NCI-H526 (cell line): ENCODE measurements around the gene GLDC.
"Not testable (repeated sequence)": the region's sequence is repeated elsewhere in the genome, so short reads cannot be mapped to it uniquely, and the experiment has no call there.

Experiments
- DNase-seq, 2 experiments: peaks; one replicate each; lab custom pipeline; 2025; lab: John Stamatoyannopoulos, UW

Gene GLDC

DNA sequence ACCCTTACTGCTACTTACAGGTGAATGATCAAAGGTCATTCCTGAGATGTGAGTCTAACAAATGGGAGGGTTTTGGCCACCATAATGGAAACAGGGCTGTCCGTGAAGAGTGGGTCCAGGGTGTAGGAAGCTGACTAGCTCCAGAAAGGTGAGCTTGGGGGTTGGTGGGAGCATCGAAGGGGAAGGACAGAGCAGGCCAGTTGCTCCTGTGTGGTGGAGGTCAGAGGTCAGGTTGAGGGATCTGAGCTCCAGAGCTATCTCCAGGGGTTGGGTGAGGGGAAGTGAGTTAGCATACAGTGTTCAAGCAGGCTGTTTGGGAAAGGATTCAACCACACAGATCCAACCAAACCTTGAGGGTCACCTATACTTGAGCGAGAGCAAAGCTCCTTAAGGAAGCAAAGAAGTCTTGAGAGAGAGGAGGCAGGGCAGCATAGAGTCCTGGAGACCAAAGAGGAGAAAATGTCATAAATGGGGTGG, 18.7 kb upstream of the GLDC start:
- no peak for DNase-seq

GRCh38 chr9:6660512-6660911, 15.0 kb upstream of the GLDC start:
- no peak for DNase-seq

DNA sequence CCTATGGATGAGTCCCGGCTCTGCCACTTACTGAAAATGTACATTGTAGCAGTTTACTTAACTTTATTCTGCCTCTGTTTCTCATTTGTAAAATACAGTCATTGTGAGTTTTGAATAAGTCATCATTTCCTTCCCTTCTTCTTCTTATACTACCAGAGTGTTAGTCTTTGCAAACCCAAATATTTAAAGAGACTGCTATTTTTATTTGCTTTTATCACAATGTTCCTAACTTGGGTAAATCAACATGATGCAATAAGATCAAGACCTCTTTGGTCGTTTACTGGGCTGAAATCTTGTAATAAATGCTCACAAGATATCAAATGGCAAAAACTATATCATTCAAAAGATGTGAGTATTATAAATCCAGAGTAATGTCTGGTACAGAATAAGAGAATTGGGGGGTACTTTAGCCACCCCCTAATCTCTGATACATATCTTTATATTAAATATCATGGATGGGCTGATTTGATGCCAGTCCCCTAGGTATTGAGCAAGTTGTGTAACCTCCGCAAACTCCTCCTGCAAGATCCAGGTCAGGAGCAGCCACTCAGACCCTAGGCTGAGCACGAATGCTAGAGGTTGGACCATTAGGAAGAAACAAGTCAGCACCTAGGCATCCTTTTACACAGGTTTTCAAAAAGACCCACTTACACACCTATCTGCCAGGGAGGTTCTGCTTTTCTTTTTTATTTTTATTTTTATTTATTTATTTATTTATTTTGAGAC, 13.3 kb upstream of the GLDC start:
- no peak for DNase-seq

- no peak for DNase-seq
Observed at GRCh38 chr9:6656614-6657300, 11.2 kb upstream of the GLDC start.

GRCh38 chr9:6655036-6655435, 9.5 kb upstream of the GLDC start:
- DNase-seq, result no peak

GRCh38 chr9:6646293-6646636, 736 bp upstream of the GLDC start:
- DNase-seq, result peak in 1 of 2 experiments; percentile 25

GRCh38 chr9:6645105-6645354, 499 bp downstream of the GLDC start:
- peak in 1 of 2 experiments; percentile 21 for DNase-seq

GRCh38 chr9:6644346-6645104, 1.0 kb downstream of the GLDC start:
- no peak for DNase-seq

DNA sequence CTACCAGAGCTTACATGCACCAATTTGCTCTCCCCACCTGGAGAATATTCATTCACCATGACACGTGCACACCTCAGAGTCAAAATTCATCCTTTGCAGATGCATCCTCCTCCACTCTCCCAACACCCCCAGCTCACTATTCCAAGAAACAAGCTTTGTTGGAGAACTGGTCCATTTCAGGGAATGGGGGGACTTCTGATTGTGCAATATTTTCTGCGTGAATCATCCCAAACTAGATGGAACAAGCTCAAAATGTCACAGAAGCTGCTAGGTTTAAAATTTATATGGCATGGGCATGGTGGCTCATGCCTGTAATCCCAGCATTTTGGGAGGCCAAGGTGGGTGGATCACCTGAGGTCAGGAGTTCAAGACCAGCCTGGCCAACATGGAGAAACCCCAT, 3.6 kb downstream of the GLDC start:
- no peak for DNase-seq

DNA sequence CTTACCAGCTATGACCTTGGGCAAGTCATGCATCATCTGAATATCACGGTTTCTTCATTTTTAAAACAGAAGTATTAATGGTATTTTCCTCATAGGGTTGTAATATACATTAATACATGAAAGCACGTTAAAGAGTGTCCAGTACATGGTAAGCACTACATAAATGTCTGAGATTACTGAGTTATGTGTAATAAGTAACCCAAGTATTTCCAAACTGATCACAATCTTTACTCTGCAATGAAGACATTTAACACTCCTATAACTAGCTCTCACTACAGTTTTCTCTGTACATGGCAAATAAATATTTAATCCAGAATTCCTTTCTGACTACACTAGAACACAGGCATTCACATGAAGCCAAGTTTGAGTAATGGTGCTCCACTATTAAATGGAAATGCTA, 4.0 kb downstream of the GLDC start:
- no peak for DNase-seq

DNA sequence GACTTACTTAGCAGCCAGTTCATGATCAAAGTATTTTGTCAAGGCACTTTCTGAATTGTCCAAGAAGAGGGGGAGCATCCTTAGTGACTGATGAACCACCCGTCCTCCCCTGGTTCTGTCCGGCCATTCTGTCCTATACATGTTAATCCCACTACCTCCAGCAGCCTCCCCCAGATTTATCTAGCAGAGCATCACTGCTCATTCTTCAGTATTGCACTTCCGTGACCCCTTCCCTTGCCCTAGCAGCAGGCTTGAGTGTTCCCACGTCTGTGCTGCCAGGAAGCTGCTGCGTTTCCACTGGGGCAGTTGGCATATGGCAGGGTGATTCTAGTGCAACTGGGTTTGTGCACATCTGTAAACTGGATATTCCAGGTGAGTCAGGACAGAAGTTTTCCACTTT, 4.5 kb downstream of the GLDC start:
- DNase-seq, result no peak

- DNase-seq, result no peak
Observed at GRCh38 chr9:6640268-6641051, 5.1 kb downstream of the GLDC start.

DNA sequence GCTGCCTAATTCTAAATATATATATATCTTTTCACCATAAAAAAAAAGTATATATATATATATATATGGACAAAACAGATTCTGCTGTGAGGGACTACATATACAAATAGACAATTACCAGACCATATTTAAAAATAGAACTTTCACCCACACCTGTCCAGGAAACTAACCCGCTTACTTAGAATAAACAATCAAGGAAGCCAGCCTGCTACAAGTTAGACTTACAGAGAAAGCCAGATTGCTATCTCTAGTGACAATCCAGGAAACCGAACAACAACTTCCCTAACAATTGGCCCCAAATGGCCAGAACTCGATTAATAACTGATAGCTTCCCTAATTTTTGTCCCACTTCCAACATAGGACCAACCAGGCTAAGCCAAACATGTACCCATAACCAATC, 5.9 kb downstream of the GLDC start:
- no peak for DNase-seq

DNA sequence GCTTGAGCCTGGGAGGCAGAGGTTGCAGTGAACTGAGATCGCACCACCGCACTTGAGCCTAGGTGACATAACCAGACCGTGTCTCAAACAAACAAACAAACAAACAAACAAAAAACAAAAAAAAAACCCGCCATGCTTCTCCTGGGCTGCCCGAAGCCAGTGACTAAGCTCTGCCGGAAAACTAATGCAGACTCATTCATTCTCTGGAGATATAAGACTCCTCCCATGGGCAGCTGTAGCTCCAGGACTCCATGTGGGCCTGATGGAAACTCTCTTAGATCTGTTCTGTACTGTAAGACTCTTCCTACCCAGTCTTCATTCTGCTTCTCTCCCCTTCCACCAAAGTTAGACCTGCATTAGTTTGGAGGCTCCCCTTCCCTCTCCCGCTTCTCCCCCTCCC, 11.1 kb downstream of the GLDC start:
- no peak for DNase-seq

DNA sequence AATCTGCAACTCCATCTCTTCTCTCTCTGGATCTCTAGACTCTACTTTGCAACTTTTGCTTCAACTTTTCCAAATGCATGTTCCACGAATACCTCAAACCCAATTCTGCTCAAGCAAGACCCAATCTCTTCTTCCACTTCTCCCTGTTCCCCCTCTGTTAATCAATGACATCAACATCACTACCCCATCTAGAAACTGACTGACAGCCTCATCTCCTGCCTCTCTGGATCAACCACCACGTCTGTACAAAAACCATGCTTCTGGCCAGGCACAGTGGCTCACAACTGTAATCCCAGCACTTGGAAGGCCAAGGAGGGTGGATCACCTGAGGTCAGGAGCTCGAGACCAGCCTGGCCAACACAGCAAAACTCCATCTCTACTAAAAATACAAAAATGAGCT, 12.2 kb downstream of the GLDC start:
- DNase-seq, result no peak

DNA sequence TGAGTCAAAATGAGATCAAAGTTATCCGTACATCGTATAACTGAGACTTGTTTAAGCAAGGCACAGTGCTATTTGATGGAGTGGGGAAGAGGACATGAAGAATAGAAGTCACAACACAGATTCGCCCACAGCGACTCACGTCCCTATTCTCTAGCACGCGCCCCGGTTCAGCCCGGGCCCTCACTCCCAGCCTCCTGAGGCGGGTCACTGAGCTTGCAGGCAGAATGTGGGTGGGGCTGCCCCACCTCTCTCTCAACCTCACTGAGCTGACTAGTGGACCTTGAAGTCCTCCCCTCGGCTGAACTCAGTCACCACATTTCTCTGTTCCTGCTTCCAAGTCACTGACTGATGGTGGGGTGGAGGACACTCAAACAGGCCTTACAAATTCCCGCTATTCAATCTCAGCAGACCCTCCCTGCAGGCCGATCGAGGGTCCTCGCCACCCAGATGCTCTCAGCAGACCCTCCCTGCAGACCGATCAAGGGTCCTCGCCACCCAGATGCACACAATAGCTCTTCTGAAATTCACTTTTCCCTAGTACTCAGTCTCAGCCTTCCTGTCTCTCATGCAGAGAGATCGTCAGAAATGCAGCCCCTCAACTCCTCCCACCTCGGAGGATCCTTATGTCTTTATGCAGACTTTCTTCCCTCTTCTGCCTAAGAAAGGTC, 12.9 kb downstream of the GLDC start:
- DNase-seq, result peak in 1 of 2 experiments; percentile 4

DNA sequence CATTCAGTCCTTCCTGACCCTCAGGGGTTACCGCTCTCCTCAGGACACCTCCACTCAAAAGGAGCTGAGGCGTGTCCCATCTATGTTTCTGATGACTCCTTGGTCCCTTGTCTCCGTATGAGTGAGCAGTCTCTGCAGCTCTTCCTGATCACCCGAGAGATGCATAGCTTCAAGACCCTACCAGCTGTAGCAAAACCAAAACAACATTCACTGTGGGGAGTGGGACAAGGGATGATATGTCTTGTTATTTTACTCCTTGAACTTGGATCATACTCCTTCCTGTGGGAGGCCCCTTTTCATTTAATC, 14.4 kb downstream of the GLDC start:
- DNase-seq, result no peak

DNA sequence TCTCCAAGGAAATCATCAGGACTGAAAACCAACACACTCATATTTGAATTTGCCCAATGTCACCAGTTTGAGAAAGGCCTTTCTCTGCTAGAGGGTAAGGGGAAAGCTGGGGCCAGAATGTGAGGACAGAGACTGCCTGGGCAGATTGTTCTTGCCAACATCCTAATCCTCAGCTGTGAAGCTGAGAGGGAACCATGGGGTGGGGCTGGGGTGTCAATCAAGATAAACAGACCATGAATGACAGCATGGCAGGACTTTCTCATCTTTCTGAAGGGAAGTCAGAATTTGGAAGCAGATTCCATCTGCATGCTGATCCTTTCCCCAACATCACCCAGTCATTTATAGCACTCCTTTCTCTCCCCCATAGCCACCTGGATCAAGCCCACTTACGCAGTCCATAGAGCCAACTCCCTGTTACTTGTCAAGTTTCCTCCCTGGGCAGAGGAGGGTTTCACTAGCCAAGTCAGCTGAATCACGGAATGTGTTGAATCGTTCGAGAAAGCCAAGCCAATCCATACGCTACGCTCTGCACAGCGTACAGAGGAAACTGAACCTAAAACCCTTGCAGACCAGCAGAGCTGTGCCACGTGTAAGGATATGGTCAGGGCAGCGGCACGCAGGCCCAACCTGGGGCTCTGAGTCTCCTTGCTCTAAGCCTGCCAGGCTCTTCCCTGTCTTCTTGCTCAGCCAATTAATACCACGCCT, 14.9 kb downstream of the GLDC start:
- no peak for DNase-seq

DNA sequence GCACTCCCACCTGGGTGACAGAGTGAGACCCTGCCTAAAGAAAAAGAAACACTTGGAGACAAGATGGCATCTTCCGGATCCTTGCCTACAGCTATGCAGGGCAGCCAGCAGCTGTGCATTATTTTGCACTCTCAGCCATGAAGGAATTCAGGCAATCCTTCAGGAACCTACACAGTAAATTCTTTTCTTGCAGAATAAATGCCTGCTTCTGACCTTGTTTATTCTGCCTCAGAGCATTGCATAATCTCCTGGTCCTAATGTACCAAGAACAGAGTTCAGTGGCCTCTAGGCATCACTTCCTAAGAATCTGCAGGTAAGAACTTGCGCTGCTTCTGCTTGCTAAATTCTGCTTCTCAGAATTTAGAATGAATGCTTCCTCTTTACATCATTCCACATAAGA, 16.8 kb downstream of the GLDC start:
- DNase-seq, result no peak

DNA sequence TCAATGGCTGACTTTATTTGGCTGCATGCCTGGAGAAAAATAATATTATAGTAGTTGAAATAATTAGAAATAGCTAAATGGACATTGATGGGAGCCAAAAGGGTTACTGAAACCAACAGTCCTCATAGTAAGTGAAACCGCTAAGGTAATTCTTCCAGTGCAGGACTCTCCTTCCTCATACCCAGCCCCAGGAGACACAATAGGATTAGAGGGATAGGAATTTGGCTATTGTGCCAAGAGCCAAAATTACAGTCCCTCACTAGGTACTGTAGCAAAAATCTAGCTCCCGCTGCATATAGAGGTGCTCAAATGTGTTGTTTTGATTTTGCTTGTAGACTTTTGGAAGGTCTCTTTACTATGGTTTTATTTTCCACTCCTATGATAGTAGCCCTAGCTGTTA, 20.2 kb downstream of the GLDC start:
- no peak for DNase-seq

DNA sequence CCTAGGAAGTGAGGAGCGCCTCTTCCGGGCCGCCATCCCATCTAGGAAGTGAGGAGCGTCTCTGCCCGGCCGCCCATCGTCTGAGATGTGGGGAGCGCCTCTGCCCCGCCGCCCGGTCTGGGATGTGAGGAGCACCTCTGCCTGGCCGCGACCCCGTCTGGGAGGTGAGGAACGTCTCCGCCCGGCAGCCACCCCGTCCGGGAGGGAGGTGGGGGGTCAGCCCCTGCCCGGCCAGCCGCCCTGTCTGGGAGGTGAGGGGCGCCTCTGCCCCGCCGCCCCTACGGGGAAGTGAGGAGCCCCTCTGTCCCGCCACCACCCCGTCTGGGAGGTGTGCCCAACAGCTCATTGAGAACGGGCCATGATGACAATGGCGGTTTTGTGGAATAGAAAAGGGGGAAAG, 22.7 kb downstream of the GLDC start:
- DNase-seq, result not testable (repeated sequence)

GRCh38 chr9:6620796-6621195, 24.7 kb downstream of the GLDC start:
- no peak for DNase-seq
